Stimulated activated CD8-positive, alpha-beta memory T cell treated with anti-CD3 and anti-CD28 coated beads, Interleukin-2, amount 100 ng/mL, for 48 hours (primary cell): ENCODE measurements around the gene A2ML1.
"Not testable (repeated sequence)": the region's sequence is repeated elsewhere in the genome, so short reads cannot be mapped to it uniquely, and the experiment has no call there.

ENCODE experiments used
- DNase-seq, 2 donors: peaks; one replicate each; pipeline ENCODE4 v3.0.0-alpha.2; 2020; ENCODE audit warnings: low read depth in 2 of 2

A2ML1 gene

GRCh38 chr12:8855891-8856290 lies 33.5 kb downstream of the A2ML1 start:
- DNase-seq = no peak

- DNase-seq = not testable (repeated sequence)
These were observed 37.0 kb downstream of the A2ML1 start for GRCh38 chr12:8859448-8859847.

- DNase-seq = peak; percentile 2 to 6
These were observed 37.9 kb downstream of the A2ML1 start for GRCh38 chr12:8860165-8860961.

GRCh38 chr12:8866429-8866828 lies 44.0 kb downstream of the A2ML1 start:
- no peak for DNase-seq

- DNase-seq = no peak
These were observed 44.6 kb downstream of the A2ML1 start for GRCh38 chr12:8867009-8867408.

GRCh38 chr12:8867786-8868185 lies 45.4 kb downstream of the A2ML1 start:
- no peak for DNase-seq

GRCh38 chr12:8870586-8870985 lies 48.2 kb downstream of the A2ML1 start:
- no peak for DNase-seq

GRCh38 chr12:8871068-8871467 lies 48.6 kb downstream of the A2ML1 start:
- DNase-seq = no peak

- no peak for DNase-seq
These were observed 54.5 kb downstream of the A2ML1 start for GRCh38 chr12:8876887-8877286.

GRCh38 chr12:8886502-8887284 lies 64.3 kb downstream of the A2ML1 start:
- DNase-seq = no peak

- no peak for DNase-seq
These were observed 64.9 kb downstream of the A2ML1 start for GRCh38 chr12:8887285-8887715.

- DNase-seq = peak; percentile 21 to 32
These were observed 68.1 kb downstream of the A2ML1 start for GRCh38 chr12:8890313-8891085.

- no peak for DNase-seq
These were observed 69.6 kb downstream of the A2ML1 start for GRCh38 chr12:8891976-8892375.

- DNase-seq = no peak
These were observed 72.0 kb downstream of the A2ML1 start for GRCh38 chr12:8894378-8894777.

GRCh38 chr12:8894986-8895385 lies 72.6 kb downstream of the A2ML1 start:
- no peak for DNase-seq

- no peak for DNase-seq
These were observed 74.7 kb downstream of the A2ML1 start for GRCh38 chr12:8897081-8897480.

GRCh38 chr12:8899830-8900229 lies 77.4 kb downstream of the A2ML1 start:
- DNase-seq = no peak

- DNase-seq = not testable (repeated sequence)
These were observed 80.3 kb downstream of the A2ML1 start for GRCh38 chr12:8902703-8903102.

GRCh38 chr12:8903646-8904045 lies 81.2 kb downstream of the A2ML1 start:
- DNase-seq = no peak

GRCh38 chr12:8904665-8905064 lies 82.2 kb downstream of the A2ML1 start:
- DNase-seq = no peak

GRCh38 chr12:8905546-8905945 lies 83.1 kb downstream of the A2ML1 start:
- no peak for DNase-seq
